Type B pancreatic cell (in vitro differentiated cells): ENCODE results near the gene DPP6. TPM values are rescaled to one million over a fixed set of nuclear protein-coding genes. Genes with fewer than 3 reads are reported as not detected.

Experiments
- DNase-seq: peaks from one replicate; pipeline ENCODE4 v3.0.0; 2021; ENCODE audit warnings: mixed read lengths; ENCODE audit not compliant: unreplicated experiment; ENCODE audit errors: extremely low spot score
- H3K27ac Mint-ChIP-seq: 2 replicates; pipeline ENCODE4 v1.8.0; 2021; ENCODE audit warnings: mild to moderate bottlenecking, mixed read lengths
- H3K27me3 Mint-ChIP-seq: 2 replicates; pipeline ENCODE4 v1.8.0; 2021; ENCODE audit warnings: mixed read lengths
- H3K36me3 Mint-ChIP-seq: 2 replicates; pipeline ENCODE4 v1.8.0; 2021; ENCODE audit warnings: mixed read lengths
- H3K4me1 Mint-ChIP-seq: one replicate; pipeline ENCODE4 v1.8.0; 2021; ENCODE audit warnings: mixed read lengths; ENCODE audit not compliant: unreplicated experiment
- H3K4me3 Mint-ChIP-seq: 2 replicates; pipeline ENCODE4 v1.8.0; 2021; ENCODE audit warnings: mild to moderate bottlenecking, mixed read lengths
- H3K9me3 Mint-ChIP-seq: 2 replicates; pipeline ENCODE4 v1.8.0; 2021; ENCODE audit warnings: mixed read lengths
- CTCF ChIP-seq: fragments of 200-600 bp; sonication (generic); conservative IDR thresholded peaks from 2 replicates; pipeline ENCODE4 v1.5.0; 2021; ENCODE audit warnings: antibody characterized with exemption, mild to moderate bottlenecking
- total RNA-seq: library from RNA; stranded (reverse); gene quantifications from 2 replicates; pipeline ENCODE4 v1.2.1, GENCODE V29; 2021; ENCODE audit warnings: low replicate concordance

The DPP6 gene
- total RNA-seq, 1 donor from 2014 or later, result 4.1 TPM

- no peaks in the 10 kb centered on the region for H3K9me3 Mint-ChIP-seq
- H3K27me3 Mint-ChIP-seq, result peaks cover 21% of the 10 kb centered on the region
- peaks cover 3% of the 10 kb centered on the region for H3K4me1 Mint-ChIP-seq
- TF ChIP-seq CTCF, result no peak
- no peak overlapping the region for H3K27ac Mint-ChIP-seq
- H3K36me3 Mint-ChIP-seq, result no peaks in the 10 kb centered on the region
- no peak overlapping the region for H3K4me3 Mint-ChIP-seq
- DNase-seq, result no peak
Observed at GRCh38 chr7:154842591-154842990, 790.4 kb downstream of the DPP6 start.

GRCh38 chr7:154843670-154844237 is 791.6 kb downstream of the DPP6 start:
- Mint-ChIP-seq H3K36me3 (no peaks in the 10 kb centered on the region), H3K9me3 (no peaks in the 10 kb centered on the region), H3K4me3 (no peak overlapping the region), H3K27ac (no peak overlapping the region), H3K4me1 (peaks cover 3% of the 10 kb centered on the region), H3K27me3 (peaks cover 20% of the 10 kb centered on the region)
- TF ChIP-seq CTCF, result no peak
- DNase-seq, result no peak

- Mint-ChIP-seq H3K36me3 (no peaks in the 10 kb centered on the region), H3K27ac (no peak overlapping the region)
Observed at GRCh38 chr7:154844499-154844898, 792.3 kb downstream of the DPP6 start.

GRCh38 chr7:154844955-154845354 is 792.8 kb downstream of the DPP6 start:
- H3K27ac Mint-ChIP-seq, result no peak overlapping the region
- H3K4me3 Mint-ChIP-seq, result no peak overlapping the region
- peaks cover 3% of the 10 kb centered on the region for H3K4me1 Mint-ChIP-seq
- no peaks in the 10 kb centered on the region for H3K36me3 Mint-ChIP-seq
- no peak for TF ChIP-seq CTCF
- H3K27me3 Mint-ChIP-seq, result peaks cover 11% of the 10 kb centered on the region
- H3K9me3 Mint-ChIP-seq, result no peaks in the 10 kb centered on the region
- DNase-seq, result no peak

More at GRCh38 chr7:154844499-154844898, 792.3 kb downstream of the DPP6 start:
- peaks cover 3% of the 10 kb centered on the region for H3K4me1 Mint-ChIP-seq
- no peaks in the 10 kb centered on the region for H3K9me3 Mint-ChIP-seq
- no peak for TF ChIP-seq CTCF
- peaks cover 14% of the 10 kb centered on the region for H3K27me3 Mint-ChIP-seq
- no peak overlapping the region for H3K4me3 Mint-ChIP-seq
- no peak for DNase-seq

GRCh38 chr7:154848464-154848863 is 796.3 kb downstream of the DPP6 start:
- H3K27ac Mint-ChIP-seq, result no peak overlapping the region
- peaks cover 5% of the 10 kb centered on the region for H3K9me3 Mint-ChIP-seq
- H3K27me3 Mint-ChIP-seq, result no peaks in the 10 kb centered on the region
- no peak overlapping the region for H3K4me3 Mint-ChIP-seq
- TF ChIP-seq CTCF, result no peak
- no peaks in the 10 kb centered on the region for H3K4me1 Mint-ChIP-seq
- no peaks in the 10 kb centered on the region for H3K36me3 Mint-ChIP-seq
- DNase-seq, result no peak

GRCh38 chr7:154852205-154852604 is 800.0 kb downstream of the DPP6 start:
- H3K36me3 Mint-ChIP-seq, result no peaks in the 10 kb centered on the region
- no peaks in the 10 kb centered on the region for H3K27me3 Mint-ChIP-seq
- no peak overlapping the region for H3K27ac Mint-ChIP-seq
- H3K4me3 Mint-ChIP-seq, result no peak overlapping the region
- no peaks in the 10 kb centered on the region for H3K4me1 Mint-ChIP-seq
- TF ChIP-seq CTCF, result no peak
- no peak for DNase-seq
- peaks cover 5% of the 10 kb centered on the region for H3K9me3 Mint-ChIP-seq
